Endothelial cell of umbilical vein (primary cell): ENCODE measurements around the gene FBXO7. TPM values are rescaled to one million over a fixed set of nuclear protein-coding genes. Genes with fewer than 3 reads are reported as not detected.
A peak's percentile ranks its signal among the peaks of the same experiment; 100 is the strongest.

Source experiments
- BruUV-seq: library from RNA; stranded (reverse); fragments of 400-500 nt; replicated peaks from 2 replicates; lab custom pipeline; 2021; lab: Mats Ljungman, UMichigan
- CTCF ChIA-PET: fragments of 300-600, 350-600 bp; sonication (Branson Sonifier 250); formaldehyde crosslinking; loops from one replicate; lab custom pipeline; 2021; ENCODE audit warnings: antibody characterized with exemption, inconsistent platforms; lab: Charles Lee
- POLR2A ChIA-PET: fragments of 300-600, 350-600 bp; sonication (Branson Sonifier 250); formaldehyde crosslinking; loops from one replicate; lab custom pipeline; 2021; ENCODE audit warnings: antibody characterized with exemption, inconsistent platforms; lab: Charles Lee
- DNase-seq: peaks from one replicate; pipeline ENCODE4 v3.0.0-alpha.2; 2011; ENCODE audit warnings: low read depth, low spot score
- FAIRE-seq: peaks from 2 replicates; lab custom pipeline; 2011; peaks lifted over from hg19 to GRCh38; lab: Jason Lieb, UNC
- H2AFZ ChIP-seq: 2 replicates; pipeline ENCODE4 v1.6.0; 2012; ENCODE audit warnings: low read depth, low read length, control low read depth, inconsistent platforms
- H3K27ac ChIP-seq: 2 replicates; pipeline ENCODE4 v1.5.1; 2011; ENCODE audit warnings: low read depth, mild to moderate bottlenecking, control low read depth, low read length, moderate library complexity; ENCODE audit not compliant: insufficient read depth
- H3K27me3 ChIP-seq, 2 experiments: 2 replicates each; pipeline versions ENCODE4 v1.6.0 to v1.6.1; 2011; ENCODE audit warnings: low read length in 2 of 2, mixed read lengths in 1 of 2; ENCODE audit not compliant: control insufficient read depth in 2 of 2, insufficient read depth in 2 of 2
- H3K36me3 ChIP-seq, 2 experiments: 2 replicates in 1 of 2; 3 replicates in 1 of 2; pipeline ENCODE4 v1.5.1; 2011; ENCODE audit warnings: low read length in 2 of 2, mild to moderate bottlenecking in 1 of 2, moderate library complexity in 1 of 2; ENCODE audit not compliant: control insufficient read depth in 2 of 2, insufficient read depth in 2 of 2; ENCODE audit errors: extremely low read depth in 1 of 2
- H3K4me1 ChIP-seq: 3 replicates; pipeline ENCODE4 v1.5.1; 2011; ENCODE audit warnings: mild to moderate bottlenecking, low read length; ENCODE audit not compliant: control insufficient read depth, insufficient read depth; ENCODE audit errors: extremely low read depth
- H3K4me2 ChIP-seq: 2 replicates; pipeline ENCODE4 v1.6.1; 2011; ENCODE audit warnings: low read length, control low read depth, mixed read lengths; ENCODE audit not compliant: insufficient read depth
- H3K4me3 ChIP-seq, 3 experiments: fragments of 200-600 bp in 1 of 3; sonication (generic), shearing (Covaris generic) in 1 of 3; replicated peaks in 1 of 3; 2 replicates each; pipeline ENCODE4 v1.5.1; 2011 to 2016; ENCODE audit warnings: control low read depth in 3 of 3, low read length in 3 of 3, mild to moderate bottlenecking in 2 of 3, inconsistent platforms in 1 of 3, low read depth in 1 of 3, moderate library complexity in 1 of 3; ENCODE audit not compliant: insufficient read depth in 1 of 3
- H3K79me2 ChIP-seq: 2 replicates; pipeline ENCODE4 v1.6.0; 2012; ENCODE audit warnings: low read length, inconsistent platforms; ENCODE audit not compliant: control insufficient read depth, insufficient read depth
- H3K9ac ChIP-seq: replicated peaks from 2 replicates; pipeline ENCODE3; 2011; ENCODE audit warnings: low read length, control low read depth; ENCODE audit not compliant: insufficient read depth; ENCODE audit errors: extremely low read depth
- H3K9me1 ChIP-seq: replicated peaks from 3 replicates; pipeline ENCODE4 v1.6.0; 2011; ENCODE audit warnings: mild to moderate bottlenecking, low read length; ENCODE audit not compliant: control insufficient read depth, insufficient read depth; ENCODE audit errors: extremely low read depth
- H3K9me3 ChIP-seq: replicated peaks from 2 replicates; pipeline ENCODE4 v1.5.1; 2012; ENCODE audit warnings: low read length, inconsistent platforms; ENCODE audit not compliant: control insufficient read depth, insufficient read depth
- H4K20me1 ChIP-seq: replicated peaks from 2 replicates; pipeline ENCODE3; 2011; ENCODE audit warnings: mild to moderate bottlenecking, low read length; ENCODE audit not compliant: control insufficient read depth, insufficient read depth; ENCODE audit errors: extremely low read depth
- EZH2 ChIP-seq: IDR thresholded peaks from 2 replicates; pipeline ENCODE4 v1.6.1; 2012; ENCODE audit warnings: borderline replicate concordance, low read depth, mild to moderate bottlenecking, moderate library complexity, low read length, inconsistent platforms; ENCODE audit not compliant: severe bottlenecking
- GATA2 ChIP-seq: IDR thresholded peaks from 2 replicates; pipeline ENCODE4 v1.7.0; 2011; ENCODE audit warnings: low read depth, mild to moderate bottlenecking, moderate library complexity, mixed read lengths, low read length; ENCODE audit not compliant: insufficient read length, insufficient read depth
- JUN ChIP-seq: IDR thresholded peaks from 2 replicates; pipeline ENCODE4 v1.6.1; 2011; ENCODE audit warnings: borderline replicate concordance, low read depth; ENCODE audit not compliant: insufficient read length, insufficient read depth
- MYC ChIP-seq: IDR thresholded peaks from one replicate; pipeline ENCODE4 v1.6.1; 2011; ENCODE audit warnings: mild to moderate bottlenecking, low read depth, low read length
- POLR2A ChIP-seq: IDR thresholded peaks from 2 replicates; pipeline ENCODE4 v1.6.1; 2012; ENCODE audit warnings: low read depth, mild to moderate bottlenecking, control low read depth, low read length
- dilution Hi-C: fragments of 300-500 bp; cut with MboI; formaldehyde crosslinking; loops from one replicate; pipeline ENCODE4 v1.15.0; 2019; ENCODE audit warnings: low sequenced_read_pairs; ENCODE audit not compliant: extremely low pct_ligation_motif_present
- intact Hi-C: fragments of 100-400 bp; cut with micrococcal nuclease; formaldehyde crosslinking; loops from one replicate; pipeline ENCODE4 v1.10.0; 2022
- polyA plus RNA-seq, 4 experiments: library from polyadenylated mRNA; depleted of rRNA in 3 of 4; stranded (reverse) in 3 of 4; unstranded in 1 of 4; fragments of >200 nt; gene quantifications; 2 replicates each; pipeline versions ENCODE4 v1.2.1 to v1.2.3, GENCODE V29; 2011 to 2012; ENCODE audit warnings: missing spikeins in 1 of 4
- total RNA-seq: library from RNA; stranded (reverse); gene quantifications from 2 replicates; pipeline ENCODE4 v1.2.3, GENCODE V29; 2021
- TF ChIP-seq, protein P1 (sequence below), 2 donors: IDR thresholded peaks; 1 replicate in 1 of 2; 2 replicates in 1 of 2; pipeline ENCODE4 v1.5.1; 2011; ENCODE audit warnings: low read length in 2 of 2, mild to moderate bottlenecking in 2 of 2, moderate library complexity in 2 of 2, control low read depth in 1 of 2, inconsistent platforms in 1 of 2, low read depth in 1 of 2; ENCODE audit not compliant: insufficient read depth in 1 of 2; ENCODE audit errors: extremely low read depth in 1 of 2

FBXO7 gene
- total and polyA plus RNA-seq, 2 donors (not counting 3 experiments of a cell fraction or from before 2014, with no cell fraction given), result 81.1 to 112 TPM

DNA sequence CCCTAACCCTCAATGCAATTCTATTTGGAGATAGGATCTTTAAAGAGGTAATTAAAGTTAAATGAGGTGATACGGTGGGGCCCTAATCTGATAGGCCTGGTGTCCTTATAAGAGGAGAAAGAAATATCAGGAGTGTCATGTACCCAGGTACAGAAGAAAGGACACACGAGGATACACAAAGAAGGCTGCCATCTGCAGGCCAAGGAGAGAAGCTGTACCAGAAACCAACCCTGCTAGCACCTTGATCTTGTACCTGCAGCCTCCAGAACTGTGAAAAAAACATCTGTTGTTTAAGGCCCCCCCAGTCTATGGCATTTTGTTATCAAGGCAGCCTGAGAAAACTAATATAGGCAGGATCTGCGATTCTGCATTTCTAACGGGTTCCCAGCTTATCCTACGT, 44.2 kb downstream of the FBXO7 start:
- POLR2A ChIA-PET, result no interaction called here

GRCh38 chr22:32520612-32521011, 46.0 kb downstream of the FBXO7 start:
- ChIA-PET CTCF (no interaction called here), POLR2A (no interaction called here)
- dilution Hi-C loops, result no loop called here
- no peaks in the 10 kb centered on the region for H4K20me1 ChIP-seq
- H3K4me1 ChIP-seq, result no peaks in the 10 kb centered on the region
- TF ChIP-seq JUN (no peak), MYC (no peak), EZH2 (no peak), POLR2A (no peak)
- FAIRE-seq, result no peak
- no peak for DNase-seq
- no peak overlapping the region for H3K4me2 ChIP-seq
- H3K9ac ChIP-seq, result no peak overlapping the region
- no peak overlapping the region for H3K4me3 ChIP-seq
- no peaks in the 10 kb centered on the region for H3K79me2 ChIP-seq
- no peak overlapping the region for H3K27ac ChIP-seq
- intact Hi-C loops, result no loop called here
- peaks cover 0 to 2% of the 10 kb centered on the region in 2 experiments for H3K27me3 ChIP-seq
- BruUV-seq, result no TSS peak
- H3K9me3 ChIP-seq, result no peaks in the 10 kb centered on the region
- H2AFZ ChIP-seq, result no peak overlapping the region
- H3K9me1 ChIP-seq, result no peaks in the 10 kb centered on the region
- no peaks in the 10 kb centered on the region for H3K36me3 ChIP-seq

More for the DNA sequence above, 44.2 kb downstream of the FBXO7 start:
- no peak for FAIRE-seq
- peaks cover 0 to 2% of the 10 kb centered on the region in 2 experiments for H3K27me3 ChIP-seq
- H3K9me3 ChIP-seq, result no peaks in the 10 kb centered on the region
- H3K79me2 ChIP-seq, result no peaks in the 10 kb centered on the region
- dilution Hi-C loops (no loop called here), intact Hi-C loops (loop anchor here (2.0 kb wide), 1 partner anchor 542 kb away; no protein-coding TSS in a partner anchor)
- H4K20me1 ChIP-seq, result no peaks in the 10 kb centered on the region
- H3K36me3 ChIP-seq, result no peaks in the 10 kb centered on the region
- no peaks in the 10 kb centered on the region for H3K4me1 ChIP-seq
- TF ChIP-seq JUN (no peak), GATA2 (no peak)
- TF ChIP-seq, protein P1, sequence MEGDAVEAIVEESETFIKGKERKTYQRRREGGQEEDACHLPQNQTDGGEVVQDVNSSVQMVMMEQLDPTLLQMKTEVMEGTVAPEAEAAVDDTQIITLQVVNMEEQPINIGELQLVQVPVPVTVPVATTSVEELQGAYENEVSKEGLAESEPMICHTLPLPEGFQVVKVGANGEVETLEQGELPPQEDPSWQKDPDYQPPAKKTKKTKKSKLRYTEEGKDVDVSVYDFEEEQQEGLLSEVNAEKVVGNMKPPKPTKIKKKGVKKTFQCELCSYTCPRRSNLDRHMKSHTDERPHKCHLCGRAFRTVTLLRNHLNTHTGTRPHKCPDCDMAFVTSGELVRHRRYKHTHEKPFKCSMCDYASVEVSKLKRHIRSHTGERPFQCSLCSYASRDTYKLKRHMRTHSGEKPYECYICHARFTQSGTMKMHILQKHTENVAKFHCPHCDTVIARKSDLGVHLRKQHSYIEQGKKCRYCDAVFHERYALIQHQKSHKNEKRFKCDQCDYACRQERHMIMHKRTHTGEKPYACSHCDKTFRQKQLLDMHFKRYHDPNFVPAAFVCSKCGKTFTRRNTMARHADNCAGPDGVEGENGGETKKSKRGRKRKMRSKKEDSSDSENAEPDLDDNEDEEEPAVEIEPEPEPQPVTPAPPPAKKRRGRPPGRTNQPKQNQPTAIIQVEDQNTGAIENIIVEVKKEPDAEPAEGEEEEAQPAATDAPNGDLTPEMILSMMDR (IDR thresholded peaks at IDR 0.05; ENCODE audit: extremely low read depth in 1 of 2, insufficient read depth in 1 of 2, low read depth in 1 of 2, low read length in 2 of 2), result peak in 1 of 2 donors; percentile 16
- H3K27ac ChIP-seq, result no peak overlapping the region
- no peak for DNase-seq
- H2AFZ ChIP-seq, result no peak overlapping the region
- no TSS peak for BruUV-seq
- H3K9ac ChIP-seq, result no peak overlapping the region
- no peak overlapping the region for H3K4me3 ChIP-seq
- no peaks in the 10 kb centered on the region for H3K9me1 ChIP-seq
- no peak overlapping the region for H3K4me2 ChIP-seq
- CTCF ChIA-PET, result interaction anchor here (0.9 to 3.5 kb wide), 7 partner anchors 9 to 540 kb away, joined by 4 to 21 read pairs (median 6); partner anchors contain the start of gene RTCB
